Endothelial cell of umbilical vein (primary cell): ENCODE data around the gene DMBX1.

Experiments used
- CTCF ChIP-seq, 2 donors: IDR thresholded peaks; 1 replicate in 1 of 2; 2 replicates in 1 of 2; pipeline ENCODE4 v1.5.1; 2011; ENCODE audit warnings: low read length in 2 of 2, mild to moderate bottlenecking in 2 of 2, moderate library complexity in 2 of 2, control low read depth in 1 of 2, inconsistent platforms in 1 of 2, low read depth in 1 of 2; ENCODE audit not compliant: insufficient read depth in 1 of 2; ENCODE audit errors: extremely low read depth in 1 of 2
- MAX ChIP-seq: IDR thresholded peaks from 2 replicates; pipeline ENCODE4 v1.6.1; 2011; ENCODE audit not compliant: insufficient read depth, insufficient read length
- POLR2A ChIP-seq: IDR thresholded peaks from 2 replicates; pipeline ENCODE4 v1.6.1; 2012; ENCODE audit warnings: low read depth, mild to moderate bottlenecking, control low read depth, low read length
- POLR2AphosphoS5 ChIP-seq: IDR thresholded peaks from 2 replicates; pipeline ENCODE4 v1.6.1; 2012; ENCODE audit warnings: low read depth, mild to moderate bottlenecking, control low read depth, low read length, moderate library complexity; ENCODE audit not compliant: insufficient read depth

DNA sequence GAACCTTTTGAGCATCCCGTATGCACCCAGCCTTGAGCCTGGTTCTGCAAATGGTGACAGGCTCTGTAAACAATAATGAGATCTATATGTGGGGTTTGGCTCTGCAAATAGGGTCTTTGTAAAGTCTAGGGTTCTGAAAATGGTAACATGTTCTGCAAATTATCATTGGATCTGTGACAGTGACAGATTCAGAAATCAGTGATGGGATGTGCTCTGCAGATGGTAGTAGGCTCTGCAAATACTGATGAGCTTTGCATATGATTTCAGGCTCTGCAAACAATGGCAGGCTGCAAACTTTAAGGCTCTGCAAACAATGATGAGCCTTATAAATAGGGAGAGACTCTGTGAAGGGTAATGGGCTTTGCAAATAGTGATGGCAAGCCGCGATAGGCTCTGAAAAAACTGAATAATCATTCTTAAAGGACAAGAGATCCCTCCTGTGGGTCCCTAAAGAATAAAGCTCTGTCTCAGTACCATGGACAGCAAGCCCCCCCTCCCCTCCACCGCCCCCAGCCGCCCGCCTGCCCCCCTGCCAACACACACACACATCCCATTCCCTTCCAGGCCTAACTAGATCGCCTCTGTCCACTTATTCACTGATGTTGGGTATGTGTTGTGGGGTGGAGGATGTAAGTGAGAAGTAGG is 17.7 kb upstream of the DMBX1 start:
- TF ChIP-seq CTCF (IDR thresholded peaks at IDR 0.05; ENCODE audit: extremely low read depth in 1 of 2, insufficient read depth in 1 of 2, low read depth in 1 of 2, low read length in 2 of 2) = no peak
- no peak for TF ChIP-seq MAX
- no peak for TF ChIP-seq POLR2AphosphoS5
- TF ChIP-seq POLR2A = no peak
